GM19328 (cell line): Measurements from ENCODE around the gene SLC6A6.
"Not testable (repeated sequence)": the region's sequence is repeated elsewhere in the genome, so short reads cannot be mapped to it uniquely, and the experiment has no call there.

Source experiments
- ATAC-seq: cut with Tn5 transposase; IDR thresholded peaks from one replicate; pipeline ENCODE4 v1.9.1; 2021; ENCODE audit warnings: mild to moderate bottlenecking, moderate library complexity; ENCODE audit not compliant: unreplicated experiment

Gene SLC6A6

GRCh38 chr3:14434126-14434497, 31.7 kb downstream of the SLC6A6 start:
- no peak for ATAC-seq

GRCh38 chr3:14434498-14435151, 32.2 kb downstream of the SLC6A6 start:
- no peak for ATAC-seq

GRCh38 chr3:14435175-14436014, 33.0 kb downstream of the SLC6A6 start:
- no peak for ATAC-seq

GRCh38 chr3:14436954-14437281, 34.5 kb downstream of the SLC6A6 start:
- ATAC-seq = no peak

- ATAC-seq = not testable (repeated sequence)
Measured at GRCh38 chr3:14437705-14438104, 35.3 kb downstream of the SLC6A6 start.

- no peak for ATAC-seq
Measured at GRCh38 chr3:14438262-14438661, 35.9 kb downstream of the SLC6A6 start.

GRCh38 chr3:14438929-14439328, 36.5 kb downstream of the SLC6A6 start:
- no peak for ATAC-seq

- ATAC-seq = no peak
Measured at GRCh38 chr3:14439501-14440167, 37.2 kb downstream of the SLC6A6 start.

GRCh38 chr3:14440168-14440518, 37.7 kb downstream of the SLC6A6 start:
- no peak for ATAC-seq

GRCh38 chr3:14440531-14441239, 38.3 kb downstream of the SLC6A6 start:
- ATAC-seq = no peak

GRCh38 chr3:14441240-14441919, 39.0 kb downstream of the SLC6A6 start:
- no peak for ATAC-seq

- no peak for ATAC-seq
Measured at GRCh38 chr3:14441920-14442300, 39.5 kb downstream of the SLC6A6 start.

GRCh38 chr3:14444380-14444779, 42.0 kb downstream of the SLC6A6 start:
- no peak for ATAC-seq

- no peak for ATAC-seq
Measured at GRCh38 chr3:14445773-14446172, 43.4 kb downstream of the SLC6A6 start.

- ATAC-seq = no peak
Measured at GRCh38 chr3:14446988-14447570, 44.7 kb downstream of the SLC6A6 start.

- ATAC-seq = no peak
Measured at GRCh38 chr3:14448063-14448462, 45.7 kb downstream of the SLC6A6 start.

GRCh38 chr3:14448756-14449727, 46.6 kb downstream of the SLC6A6 start:
- ATAC-seq = no peak

GRCh38 chr3:14450506-14450905, 48.1 kb downstream of the SLC6A6 start:
- no peak for ATAC-seq

GRCh38 chr3:14450922-14451606, 48.7 kb downstream of the SLC6A6 start:
- ATAC-seq = no peak
